ENCODE measurements around the gene TNNI3K.

Gene TNNI3K

GRCh38 chr1:74286414-74286813 lies 51.2 kb downstream of the TNNI3K start:
- no peak for DNase-seq (ENCODE audit: low read depth in 2 of 2)

DNA sequence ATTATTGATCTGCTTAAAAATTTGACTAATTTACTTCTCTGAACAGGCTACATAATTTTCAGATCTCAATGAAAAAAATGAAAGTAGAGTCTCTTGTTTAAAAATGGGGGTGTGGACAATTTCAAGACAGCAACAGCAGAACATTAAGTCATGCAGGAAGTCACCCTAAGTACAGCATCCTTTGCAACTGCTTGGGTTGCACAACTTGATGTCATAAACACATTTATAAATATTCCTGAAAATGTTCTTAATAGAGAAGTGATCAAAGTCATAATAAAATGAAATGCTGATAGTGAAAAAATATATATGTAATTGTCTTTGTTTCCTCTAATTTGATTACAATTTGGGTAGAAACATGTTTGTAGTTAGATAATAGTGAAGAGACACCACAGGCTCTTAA lies 79.3 kb downstream of the TNNI3K start:
- DNase-seq (ENCODE audit: low read depth in 2 of 2): no peak

DNA sequence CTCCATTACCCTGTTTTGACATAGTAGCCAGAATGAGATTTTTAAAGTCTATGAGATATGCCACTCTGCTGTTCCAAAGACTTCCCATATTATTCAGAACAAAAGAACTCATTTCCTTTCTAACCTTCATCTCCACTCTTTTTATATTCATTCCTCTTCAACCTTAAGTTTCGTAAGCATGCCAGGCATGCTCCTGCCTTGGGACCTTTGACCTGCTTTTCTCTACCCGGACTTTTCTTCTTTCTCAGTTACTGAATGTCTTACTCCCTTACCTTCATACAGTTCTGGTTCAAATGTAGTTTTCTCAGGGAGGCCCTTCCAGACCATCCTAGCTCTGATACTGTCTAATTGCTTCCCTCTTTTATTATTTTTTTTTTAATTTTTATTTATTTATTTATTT lies 81.1 kb downstream of the TNNI3K start:
- no peak for DNase-seq (ENCODE audit: low read depth in 2 of 2)

GRCh38 chr1:74317663-74318062 lies 82.5 kb downstream of the TNNI3K start:
- DNase-seq (ENCODE audit: low read depth in 2 of 2): no peak

- DNase-seq (ENCODE audit: low read depth in 2 of 2): no peak
Measured at GRCh38 chr1:74323937-74324473, 88.8 kb downstream of the TNNI3K start.

DNA sequence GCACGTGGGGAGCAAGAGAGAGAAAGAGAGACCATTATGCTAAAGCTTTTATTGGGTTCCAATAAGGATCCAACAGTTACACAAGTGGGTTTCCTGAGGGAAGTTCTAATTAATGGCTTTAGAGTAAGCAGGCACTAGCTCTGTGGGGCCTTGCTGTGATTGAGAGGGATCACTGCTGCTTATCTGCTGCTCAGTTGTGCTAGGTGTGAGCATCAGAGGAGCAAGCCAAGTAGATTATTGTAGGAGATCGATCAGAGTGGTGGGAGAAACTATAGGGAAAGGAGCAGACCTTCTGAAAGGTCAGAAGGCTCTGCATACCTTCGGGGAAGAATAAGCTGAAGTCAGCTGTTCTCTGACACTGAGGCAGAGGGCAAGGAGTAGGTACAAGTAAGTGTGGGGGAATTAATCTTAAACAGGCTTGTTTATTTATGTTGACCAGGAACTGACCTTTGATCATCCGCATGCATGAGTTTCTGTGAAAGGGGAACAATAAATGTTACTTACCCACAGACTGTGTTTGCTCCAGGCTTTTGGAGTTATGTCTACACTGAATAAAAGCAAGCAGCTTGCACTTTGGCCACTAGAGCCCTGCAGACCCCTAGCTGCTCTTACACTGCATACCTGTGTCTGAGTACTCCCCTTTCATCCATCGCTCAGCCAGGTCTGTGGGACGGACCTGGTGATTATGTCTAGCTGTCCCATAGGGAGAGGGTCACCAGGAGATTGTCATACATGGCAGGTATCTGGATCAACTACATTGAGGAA lies 89.7 kb downstream of the TNNI3K start:
- no peak for DNase-seq (ENCODE audit: low read depth in 2 of 2)

DNA sequence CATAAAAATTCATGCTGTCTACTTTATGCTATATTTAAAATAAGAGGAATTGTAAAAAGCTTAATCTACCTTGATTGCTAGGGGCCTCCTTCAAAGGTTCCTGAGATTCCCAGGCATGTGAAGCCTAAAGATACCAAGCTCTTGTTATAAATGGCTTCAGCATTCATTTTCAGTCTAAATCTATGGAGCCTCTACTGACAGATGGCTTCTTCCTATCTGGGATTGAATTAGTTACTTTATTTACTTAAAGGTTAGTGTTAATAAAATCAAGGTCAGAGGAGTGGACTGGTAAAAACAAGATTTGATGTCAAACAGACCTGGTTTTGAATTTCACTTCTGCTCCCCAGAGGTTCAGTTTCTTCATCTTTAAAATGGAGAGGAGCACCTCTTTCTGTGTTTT lies 93.7 kb downstream of the TNNI3K start:
- no peak for DNase-seq (ENCODE audit: low read depth in 2 of 2)

- DNase-seq (ENCODE audit: low read depth in 2 of 2): no peak
Measured at GRCh38 chr1:74333244-74333643, 98.1 kb downstream of the TNNI3K start.

DNA sequence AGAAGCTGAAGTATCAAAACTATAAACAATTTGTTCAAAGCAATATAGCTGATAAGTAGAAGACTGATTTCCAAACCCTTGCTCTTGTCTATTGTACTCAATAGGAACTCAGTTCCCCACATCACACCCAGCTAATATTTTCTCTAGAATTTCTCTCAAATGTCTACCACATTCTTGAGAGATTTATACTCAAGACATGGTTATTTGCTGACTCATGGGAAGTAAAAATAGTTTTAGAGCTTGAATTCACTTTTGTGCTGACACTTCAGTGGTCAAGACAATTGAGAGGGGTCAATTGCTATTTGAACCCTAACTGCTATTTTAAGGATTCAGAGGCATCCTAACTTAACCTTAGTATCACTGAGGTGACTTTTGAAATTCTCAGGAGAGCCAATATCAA lies 99.0 kb downstream of the TNNI3K start:
- DNase-seq (ENCODE audit: low read depth in 2 of 2): no peak

DNA sequence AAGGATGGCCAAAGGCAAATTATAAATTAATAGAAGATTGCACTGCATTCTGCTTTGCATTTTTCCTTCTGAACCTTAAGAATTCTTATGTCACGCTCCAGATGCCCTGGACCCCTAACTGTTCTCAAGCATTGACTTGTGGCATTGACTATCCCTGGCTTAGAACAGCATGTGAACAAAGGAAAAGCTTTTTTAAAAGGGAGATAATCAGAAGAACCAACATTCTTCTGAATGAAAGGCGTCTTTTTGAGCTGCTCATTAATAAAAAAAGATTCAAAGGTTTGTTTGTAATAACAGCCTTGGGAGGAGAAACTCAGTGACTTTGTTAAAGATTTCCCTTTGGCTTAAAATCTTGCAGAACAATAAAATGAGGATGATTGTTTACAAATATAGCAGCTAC lies 105.5 kb downstream of the TNNI3K start:
- DNase-seq (ENCODE audit: low read depth in 2 of 2): no peak

DNA sequence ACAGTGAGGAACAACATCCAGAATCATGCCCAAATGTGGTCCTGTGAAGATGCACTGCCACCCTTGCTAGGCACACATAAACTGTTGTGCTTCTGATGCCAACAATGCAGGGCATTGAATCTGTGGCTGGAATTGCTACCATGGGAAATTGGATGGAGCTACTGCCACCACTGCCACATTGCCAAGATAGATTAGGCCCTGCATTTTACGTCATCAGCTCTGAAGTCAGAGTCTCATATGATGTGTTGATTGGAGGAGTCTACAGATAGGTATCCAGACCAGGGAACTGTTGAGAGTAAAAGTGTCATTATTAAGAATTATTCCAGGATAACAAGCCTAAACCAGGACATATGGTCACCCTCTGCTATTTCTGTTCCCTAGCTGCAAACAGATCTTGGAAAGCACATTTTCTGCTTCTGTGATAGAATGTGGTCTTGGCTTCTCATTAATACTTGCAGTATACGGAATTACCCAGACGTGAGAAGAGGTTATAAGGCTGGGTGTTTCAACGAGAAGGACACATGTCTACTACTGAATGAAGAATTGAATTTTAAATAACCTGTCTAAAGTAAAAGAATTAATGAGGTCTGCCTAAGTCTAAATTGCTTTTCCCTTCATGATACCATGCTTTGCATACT lies 106.6 kb downstream of the TNNI3K start:
- no peak for DNase-seq (ENCODE audit: low read depth in 2 of 2)

DNA sequence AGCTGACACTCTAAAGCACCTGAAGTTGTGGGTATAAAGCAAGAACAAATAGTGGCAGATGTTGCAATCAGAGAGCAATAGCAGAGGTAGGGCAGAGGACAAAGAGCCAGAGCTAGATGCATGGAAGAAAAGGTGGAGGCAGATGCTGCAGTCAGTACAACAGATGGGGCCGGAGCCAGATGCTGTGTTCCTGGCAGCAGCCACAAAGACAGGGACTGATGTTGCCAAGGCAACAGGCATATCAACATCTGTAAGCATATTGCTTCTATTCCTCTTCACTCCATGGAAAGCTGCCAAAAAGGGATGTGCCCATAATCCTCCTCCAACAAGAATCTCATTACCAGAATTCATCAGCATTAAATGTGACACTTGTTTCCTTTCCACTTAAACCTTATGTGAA lies 108.0 kb downstream of the TNNI3K start:
- no peak for DNase-seq (ENCODE audit: low read depth in 2 of 2)

GRCh38 chr1:74344387-74344786 lies 109.2 kb downstream of the TNNI3K start:
- no peak for DNase-seq (ENCODE audit: low read depth in 2 of 2)

- DNase-seq (ENCODE audit: low read depth in 2 of 2): no peak
Measured at GRCh38 chr1:74356493-74356892, 121.3 kb downstream of the TNNI3K start.

DNA sequence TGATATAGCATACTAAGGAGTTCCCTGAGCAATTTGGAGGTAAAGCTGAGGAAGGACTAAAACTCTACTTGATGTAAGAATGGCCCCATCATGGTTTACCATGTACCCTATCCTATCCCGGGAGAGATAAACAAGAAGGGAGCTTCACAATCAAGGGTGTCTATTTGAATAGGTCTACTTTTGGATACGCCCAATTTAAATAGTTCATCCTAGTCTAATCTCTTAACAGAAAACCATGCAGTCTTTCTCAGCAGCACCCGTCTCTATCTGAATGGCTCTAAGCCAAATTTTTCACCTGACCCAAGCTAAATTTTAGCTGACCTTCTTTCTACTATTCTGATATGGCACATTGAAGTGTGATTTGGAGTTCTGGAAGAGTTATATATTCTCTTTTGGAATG lies 122.0 kb downstream of the TNNI3K start:
- no peak for DNase-seq (ENCODE audit: low read depth in 2 of 2)

DNA sequence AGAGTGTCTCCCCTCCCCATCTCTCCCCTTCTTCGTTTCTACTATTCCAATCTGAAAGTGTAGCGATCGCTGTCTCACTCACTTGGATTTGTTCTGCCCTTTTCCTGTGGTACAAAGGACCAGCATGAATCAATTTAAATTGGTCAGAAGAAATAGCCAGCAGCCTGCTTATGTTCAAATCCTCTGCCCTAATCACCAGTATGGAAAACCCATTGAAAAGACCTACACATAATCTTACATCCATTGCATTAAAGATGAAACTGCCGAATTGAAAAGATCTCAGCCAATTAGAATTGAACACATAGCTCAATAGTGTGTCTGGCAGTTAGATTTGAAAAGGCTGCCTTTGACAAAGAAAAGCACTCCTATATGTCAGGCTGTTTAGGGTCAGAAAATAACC lies 122.6 kb downstream of the TNNI3K start:
- no peak for DNase-seq (ENCODE audit: low read depth in 2 of 2)

- DNase-seq (ENCODE audit: low read depth in 2 of 2): no peak
Measured at GRCh38 chr1:74362691-74363090, 127.5 kb downstream of the TNNI3K start.

DNA sequence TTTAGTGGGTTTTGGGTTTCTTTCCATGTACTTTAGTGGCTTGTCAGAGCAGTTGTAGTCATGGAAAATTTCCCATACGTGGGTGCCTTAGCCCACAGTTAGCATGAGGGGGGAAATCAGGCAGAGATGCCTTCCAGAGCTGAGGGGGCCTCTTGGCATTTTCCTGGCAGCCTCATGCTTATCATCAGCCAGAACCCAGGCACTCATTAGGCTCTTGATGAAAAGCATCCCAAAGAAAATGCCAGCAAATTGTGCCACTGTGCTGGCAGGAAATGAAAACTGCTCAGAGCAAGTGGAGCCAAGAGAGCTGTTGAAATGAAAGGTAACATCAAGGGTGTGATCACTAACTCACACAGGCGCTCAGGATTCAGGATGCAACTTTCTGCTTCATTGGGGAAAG lies 128.0 kb downstream of the TNNI3K start:
- DNase-seq (ENCODE audit: low read depth in 2 of 2): no peak

- no peak for DNase-seq (ENCODE audit: low read depth in 2 of 2)
Measured at GRCh38 chr1:74367175-74367813, 132.1 kb downstream of the TNNI3K start.

DNA sequence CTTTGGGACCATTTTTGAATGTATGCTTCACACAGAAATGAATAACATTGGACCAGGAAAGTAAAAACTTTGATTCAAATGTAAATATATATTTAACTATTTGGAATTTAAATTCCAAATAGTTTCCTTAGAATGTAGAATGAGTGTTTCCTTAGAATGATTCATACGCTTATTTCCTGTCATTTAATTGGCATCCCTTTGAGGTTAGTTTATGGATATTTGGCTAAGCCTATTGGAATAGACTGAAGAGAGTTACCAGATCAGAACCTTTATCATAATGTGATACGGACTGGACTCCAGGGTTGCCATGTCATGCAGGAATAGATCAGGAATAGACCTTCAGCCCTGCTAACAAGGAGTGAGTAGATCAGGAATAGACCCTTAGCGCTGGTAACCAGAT lies 133.1 kb downstream of the TNNI3K start:
- no peak for DNase-seq (ENCODE audit: low read depth in 2 of 2)

DNA sequence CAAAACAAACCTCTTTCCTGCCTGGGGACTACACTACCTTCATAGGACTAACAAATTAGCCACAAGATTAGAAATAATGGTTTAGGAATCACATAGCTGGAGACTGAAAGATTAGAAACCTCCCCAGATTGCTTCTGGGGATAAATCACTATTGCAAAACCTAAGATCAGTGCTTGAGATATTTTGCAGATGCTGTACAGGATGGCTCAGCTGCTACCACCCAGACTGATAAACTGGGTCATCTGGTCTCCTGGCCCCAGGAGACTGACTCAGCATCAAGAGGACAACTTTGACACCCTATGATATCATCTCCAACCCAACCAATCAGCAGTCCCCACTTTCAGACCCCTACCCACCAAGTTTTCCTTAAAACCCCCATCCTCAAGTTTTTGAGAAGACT lies 140.2 kb downstream of the TNNI3K start:
- no peak for DNase-seq (ENCODE audit: low read depth in 2 of 2)

GRCh38 chr1:74380252-74380651 lies 145.1 kb downstream of the TNNI3K start:
- no peak for DNase-seq (ENCODE audit: low read depth in 2 of 2)

- no peak for DNase-seq (ENCODE audit: low read depth in 2 of 2)
Measured at GRCh38 chr1:74388855-74389254, 153.7 kb downstream of the TNNI3K start.

Data from stimulated activated CD8-positive, alpha-beta memory T cell treated with anti-CD3 and anti-CD28 coated beads, Interleukin-7, amount 100 ng/mL, for 4 hours (primary cell).